CD4-positive, alpha-beta T cell treated with Interleukin-17A for 1 hour (primary cell): ENCODE results near the gene GFI1B.

Source experiments
- DNase-seq: peaks from one replicate; pipeline ENCODE4 v3.0.0-alpha.2; 2020

The GFI1B gene

DNA sequence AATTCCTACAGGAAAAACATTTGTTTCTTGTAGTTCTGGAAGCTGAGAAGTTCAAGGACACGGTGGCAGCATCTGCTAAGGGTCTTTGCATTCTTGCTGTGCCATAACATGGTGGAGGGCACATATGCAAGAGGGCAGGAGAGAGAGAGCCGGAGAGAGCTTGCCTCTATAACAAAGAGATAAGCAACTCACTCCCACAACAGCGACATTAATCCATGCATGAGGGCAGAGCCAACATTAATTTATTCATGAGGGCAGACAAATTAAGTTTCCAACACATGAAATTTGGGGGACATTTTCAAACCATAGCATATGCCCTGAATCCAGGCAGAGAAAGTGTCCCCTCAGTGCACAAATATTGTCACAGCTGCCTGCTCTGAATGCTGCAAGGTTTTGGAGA, 47.9 kb downstream of the GFI1B start:
- DNase-seq = no peak

GRCh38 chr9:133027134-133027533, 48.6 kb downstream of the GFI1B start:
- no peak for DNase-seq

GRCh38 chr9:133028221-133028620, 49.7 kb downstream of the GFI1B start:
- no peak for DNase-seq

DNA sequence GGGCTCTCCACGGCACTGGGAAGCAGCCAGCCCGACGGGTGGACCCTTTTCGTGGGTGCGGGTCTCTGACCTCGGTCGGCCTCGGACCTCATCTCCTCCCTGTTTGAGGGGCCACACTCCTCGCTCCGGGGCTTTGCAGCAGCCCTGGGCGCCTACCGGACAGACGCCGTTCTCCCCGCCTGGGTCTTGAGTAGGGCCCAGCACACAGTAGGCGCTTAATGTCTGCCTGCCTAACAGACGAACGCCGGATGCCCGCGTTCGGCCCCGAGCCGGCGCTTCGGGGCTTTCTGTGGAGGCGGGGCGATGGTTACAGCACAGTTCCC, 51.5 kb downstream of the GFI1B start:
- no peak for DNase-seq

DNA sequence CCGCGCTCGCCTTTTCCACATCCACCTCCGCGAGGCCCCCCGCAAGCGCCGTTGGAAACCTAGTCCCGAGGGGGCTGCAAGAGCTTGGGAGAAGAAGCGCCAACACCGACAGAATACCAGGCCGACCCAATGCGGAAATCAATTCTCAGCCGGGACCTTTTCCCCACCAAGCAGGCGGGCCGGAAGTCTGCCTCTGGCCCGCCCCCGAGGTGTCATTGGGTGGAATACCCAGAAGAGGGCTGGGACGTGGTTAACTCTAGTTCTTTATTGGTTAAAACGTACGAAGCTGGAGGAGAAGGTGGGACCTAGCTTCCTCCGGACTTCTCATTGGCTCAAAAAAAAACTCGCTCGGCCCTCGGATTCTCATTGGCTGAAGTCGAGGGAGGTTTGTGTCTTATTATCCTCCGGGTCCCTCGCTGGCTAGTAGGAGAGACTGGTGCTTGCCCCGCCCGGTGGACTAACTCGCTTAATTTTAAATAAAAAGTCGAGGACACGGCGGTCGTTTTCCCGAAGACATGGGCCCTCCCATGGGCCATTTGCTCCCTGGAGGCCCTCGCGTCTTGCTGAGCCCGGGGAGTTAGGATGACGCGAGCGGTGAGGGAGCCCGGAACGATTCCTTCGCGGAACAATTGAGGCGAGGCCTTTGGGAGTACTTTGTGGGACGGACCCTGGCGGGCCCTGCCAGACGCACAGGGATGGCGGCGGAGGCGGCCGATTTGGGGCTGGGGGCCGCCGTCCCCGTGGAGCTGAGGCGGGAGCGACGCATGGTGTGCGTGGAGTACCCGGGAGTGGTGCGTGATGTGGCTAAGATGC, 52.0 kb downstream of the GFI1B start, which contains the start of gene GTF3C5:
TSS of gene GTF3C5 (plus strand) at position 681 of the 813 bp plus-strand sequence. CDS start at position 696, 15 bp downstream.
- peak; percentile 97 for DNase-seq

GRCh38 chr9:133031130-133031422, 52.6 kb downstream of the GFI1B start:
- DNase-seq = no peak

DNA sequence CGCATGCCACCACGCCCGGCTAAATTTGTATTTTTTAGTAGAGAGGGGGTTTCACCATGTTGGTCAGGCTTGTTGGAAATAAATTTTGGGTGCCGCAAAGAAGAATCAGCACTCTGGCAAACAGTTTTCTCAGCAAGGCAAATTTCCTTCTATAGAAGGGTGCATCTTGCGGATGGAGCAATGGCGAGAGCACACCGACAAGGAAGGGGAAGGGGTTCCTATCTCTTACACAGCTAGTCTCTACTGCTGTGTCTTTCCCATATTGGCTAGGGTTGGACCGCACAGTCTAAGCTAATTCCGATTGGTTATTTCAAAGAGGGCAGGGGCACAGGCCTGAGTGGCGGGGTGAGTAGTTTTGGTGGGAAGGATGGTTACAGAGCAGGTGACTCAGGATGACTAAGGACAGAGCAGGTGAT, 53.0 kb downstream of the GFI1B start:
- DNase-seq = no peak

- no peak for DNase-seq
Measured at GRCh38 chr9:133032171-133032570, 53.7 kb downstream of the GFI1B start.

GRCh38 chr9:133035669-133036068, 57.2 kb downstream of the GFI1B start:
- DNase-seq = no peak

- no peak for DNase-seq
Measured at GRCh38 chr9:133037775-133038515, 59.5 kb downstream of the GFI1B start.

DNA sequence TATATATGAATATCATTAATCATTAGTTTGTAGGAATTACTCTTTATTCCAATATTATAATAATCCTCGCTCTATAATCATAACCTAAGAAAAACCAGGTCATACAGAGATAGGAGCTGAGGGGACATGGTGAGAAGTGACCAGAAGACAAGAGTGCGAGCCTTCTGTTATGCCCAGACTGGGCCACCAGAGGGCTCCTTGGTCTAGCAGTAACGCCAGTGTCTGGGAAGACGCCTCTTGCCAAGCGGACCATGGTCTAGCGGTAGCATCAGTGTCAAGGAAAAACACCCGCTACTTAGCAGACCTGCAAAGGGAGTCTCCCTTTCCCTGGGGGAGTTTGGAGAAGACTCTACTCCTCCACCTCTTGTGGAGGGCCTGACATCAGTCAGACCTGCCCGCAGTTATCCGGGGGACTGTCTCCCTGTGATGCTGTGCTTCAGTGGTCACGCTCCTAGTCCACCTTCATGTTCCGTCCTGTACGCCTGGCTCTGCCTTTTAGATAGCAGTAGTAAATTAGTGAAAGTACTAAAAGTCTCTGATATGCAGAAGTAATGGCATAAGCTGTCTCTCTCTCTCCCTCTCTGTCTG, 62.5 kb downstream of the GFI1B start:
- peak; percentile 43 for DNase-seq
